ENCODE results near the gene WRNIP1. TPM values are rescaled to one million over a fixed set of nuclear protein-coding genes. Genes with fewer than 3 reads are reported as not detected.
A peak's percentile ranks its signal among the peaks of the same experiment; 100 is the strongest.

WRNIP1 gene
- total and polyA plus RNA-seq, 10 donors = 31.4 to 47.7 (median 39.4) TPM

DNA sequence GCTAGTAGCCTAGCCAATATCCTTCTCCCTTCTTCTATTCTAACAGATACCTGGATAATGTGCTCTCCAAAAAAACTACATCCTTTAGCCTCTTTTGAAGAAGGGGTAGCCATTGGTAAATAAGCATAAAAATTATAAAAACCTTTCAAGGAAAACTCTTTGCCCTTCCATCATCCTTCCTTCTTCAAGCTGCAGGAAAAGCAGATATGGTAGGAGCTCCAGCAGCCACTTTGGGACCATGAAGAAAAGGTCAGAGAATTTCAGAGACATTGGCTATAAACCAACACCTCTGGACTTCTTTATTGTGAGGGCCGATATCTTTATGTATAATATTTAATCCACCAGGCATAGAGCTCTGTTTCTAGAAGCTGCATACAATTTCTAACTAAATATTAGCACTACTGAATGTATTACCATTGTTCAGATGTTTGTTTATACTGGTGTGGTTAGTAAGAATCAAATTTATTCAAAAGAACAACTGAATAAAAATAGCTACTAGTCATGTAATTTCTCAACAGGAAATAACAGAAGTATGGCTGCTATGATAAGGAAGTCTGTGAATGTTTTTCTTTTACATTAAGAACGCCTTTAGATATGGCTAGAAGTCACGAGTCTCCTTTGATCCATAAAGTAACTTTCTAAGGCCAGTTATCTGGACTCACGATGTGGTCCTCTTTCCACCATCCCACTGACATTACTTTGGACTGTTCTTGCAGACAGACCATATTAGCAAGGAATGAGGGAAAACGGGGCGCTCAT, 46.7 kb upstream of the WRNIP1 start:
- no peaks in the 10 kb centered on the region for H3K4me1 ChIP-seq
- intact Hi-C loops (cut with DNase I; ENCODE audit: low total_unique reads) = no loop called here
- H3K4me3 ChIP-seq = no peak overlapping the region
- TF ChIP-seq POLR2AphosphoS5 (IDR thresholded peaks at IDR 0.05) = no peak
- no peak for TF ChIP-seq POLR2A (IDR thresholded peaks at IDR 0.05)
- TF ChIP-seq CTCF (IDR thresholded peaks at IDR 0.05 in 8 of 11, conservative IDR thresholded peaks at IDR 0.05 in 3 of 11) = no peak
- no peak for DNase-seq
- no peak overlapping the region for H3K27ac ChIP-seq
- WGBS, 5 donors = 27 to 39% (median 33%) methylated on average over 6 of the region's 6 CpGs
- H3K36me3 ChIP-seq = no peaks in the 10 kb centered on the region
- H3K9me3 ChIP-seq = peaks cover 0 to 6% (median 0%) of the 10 kb centered on the region in 8 donors
- H3K27me3 ChIP-seq (replicated peaks in 1 of 7) = no peaks in the 10 kb centered on the region

DNA sequence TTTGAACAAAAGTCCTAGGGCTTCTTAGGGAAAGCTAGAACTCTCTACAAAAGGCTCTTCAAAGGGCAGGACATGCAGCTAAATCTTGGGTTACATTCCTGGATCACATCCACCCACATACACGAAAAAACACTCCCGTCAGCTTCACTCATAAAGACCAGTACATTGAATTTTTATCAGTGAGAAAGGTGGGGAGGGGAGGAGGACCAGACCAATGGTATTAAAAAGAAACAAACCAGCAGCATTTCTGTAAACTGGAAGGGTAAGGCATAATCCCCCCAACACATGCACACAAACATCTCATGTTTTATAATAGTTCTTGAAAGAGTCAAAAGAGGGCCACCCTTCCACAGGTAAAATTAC, 46.1 kb upstream of the WRNIP1 start:
- 38 to 54% (median 43%) methylated on average over 2 of the region's 2 CpGs for WGBS, 5 donors
- no peak for DNase-seq
- TF ChIP-seq POLR2A (IDR thresholded peaks at IDR 0.05) = no peak
- no peak for TF ChIP-seq CTCF (IDR thresholded peaks at IDR 0.05 in 8 of 11, conservative IDR thresholded peaks at IDR 0.05 in 3 of 11)
- TF ChIP-seq POLR2AphosphoS5 (IDR thresholded peaks at IDR 0.05) = no peak
- Histone ChIP-seq H3K4me3 (no peak overlapping the region), H3K27me3 (replicated peaks in 1 of 7) (no peaks in the 10 kb centered on the region), H3K27ac (no peak overlapping the region), H3K4me1 (no peaks in the 10 kb centered on the region), H3K9me3 (peaks cover 0 to 6% (median 0%) of the 10 kb centered on the region in 8 donors), H3K36me3 (no peaks in the 10 kb centered on the region)
- intact Hi-C loops (cut with DNase I; ENCODE audit: low total_unique reads) = no loop called here

GRCh38 chr6:2721219-2721618, 44.0 kb upstream of the WRNIP1 start:
- Histone ChIP-seq H3K27ac (no peak overlapping the region), H3K27me3 (replicated peaks in 1 of 7) (no peaks in the 10 kb centered on the region), H3K36me3 (no peaks in the 10 kb centered on the region), H3K9me3 (peaks cover 0 to 6% (median 0%) of the 10 kb centered on the region in 8 donors), H3K4me1 (peaks cover 0 to 3% (median 0%) of the 10 kb centered on the region in 6 donors), H3K4me3 (no peak overlapping the region)
- 86 to 94% (median 90%) methylated on average over 3 of the region's 3 CpGs for WGBS, 5 donors
- TF ChIP-seq CTCF (IDR thresholded peaks at IDR 0.05 in 8 of 11, conservative IDR thresholded peaks at IDR 0.05 in 3 of 11) = no peak
- intact Hi-C loops (cut with DNase I; ENCODE audit: low total_unique reads) = no loop called here
- no peak for DNase-seq

DNA sequence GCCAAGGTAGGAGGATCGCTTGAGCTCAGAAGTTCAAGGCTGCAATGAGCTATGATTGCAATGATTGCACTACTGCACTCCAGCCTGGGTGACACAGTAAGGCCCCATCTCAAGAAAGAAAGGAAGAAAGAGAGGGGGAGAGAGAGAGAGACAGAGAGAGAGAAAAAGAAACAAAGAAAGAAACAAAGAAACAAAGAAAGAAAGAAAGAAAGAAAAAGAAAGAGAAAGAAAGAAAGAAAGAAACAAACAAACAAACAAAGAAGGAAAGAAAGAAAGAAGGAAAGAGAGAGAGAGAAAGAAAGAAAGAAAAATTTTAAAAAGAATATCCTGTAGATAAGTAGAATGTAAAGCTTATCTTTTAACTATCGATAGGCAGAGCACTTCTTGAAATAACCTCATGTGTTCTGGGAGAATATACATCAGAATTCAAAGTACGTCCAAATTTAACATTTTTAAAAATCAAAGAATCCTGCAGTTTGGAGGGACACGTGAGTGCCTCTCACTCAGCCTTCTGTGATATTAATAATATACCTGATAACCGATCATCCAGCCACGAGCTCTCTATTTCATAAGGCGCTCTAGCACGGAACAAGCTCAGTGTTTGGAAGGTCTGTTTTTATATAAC, 39.7 kb upstream of the WRNIP1 start:
- H3K27ac ChIP-seq = peak overlapping the region in 1 of 8 donors; percentile 42
- intact Hi-C loops (cut with DNase I; ENCODE audit: low total_unique reads) = no loop called here
- TF ChIP-seq POLR2A (IDR thresholded peaks at IDR 0.05) (no peak), CTCF (IDR thresholded peaks at IDR 0.05 in 8 of 11, conservative IDR thresholded peaks at IDR 0.05 in 3 of 11) (no peak), POLR2AphosphoS5 (IDR thresholded peaks at IDR 0.05) (no peak)
- 78 to 89% (median 87%) methylated on average over 8 of the region's 8 CpGs for WGBS, 5 donors
- H3K4me3 ChIP-seq = no peak overlapping the region
- no peaks in the 10 kb centered on the region for H3K36me3 ChIP-seq
- peaks cover 0 to 6% (median 0%) of the 10 kb centered on the region in 8 donors for H3K9me3 ChIP-seq
- no peak for DNase-seq
- peaks cover 0 to 6% (median 0%) of the 10 kb centered on the region in 6 donors for H3K4me1 ChIP-seq
- H3K27me3 ChIP-seq (replicated peaks in 1 of 7) = no peaks in the 10 kb centered on the region

Data from spleen (tissue), 11 donors.